NCI-H2029 treated with DMSO at 0.1 percent for 48 hours (cell line): ENCODE data around the gene TIMM50.

ENCODE experiments used
- DNase-seq: peaks from one replicate; lab custom pipeline; 2025; lab: John Stamatoyannopoulos, UW

TIMM50 gene

DNA sequence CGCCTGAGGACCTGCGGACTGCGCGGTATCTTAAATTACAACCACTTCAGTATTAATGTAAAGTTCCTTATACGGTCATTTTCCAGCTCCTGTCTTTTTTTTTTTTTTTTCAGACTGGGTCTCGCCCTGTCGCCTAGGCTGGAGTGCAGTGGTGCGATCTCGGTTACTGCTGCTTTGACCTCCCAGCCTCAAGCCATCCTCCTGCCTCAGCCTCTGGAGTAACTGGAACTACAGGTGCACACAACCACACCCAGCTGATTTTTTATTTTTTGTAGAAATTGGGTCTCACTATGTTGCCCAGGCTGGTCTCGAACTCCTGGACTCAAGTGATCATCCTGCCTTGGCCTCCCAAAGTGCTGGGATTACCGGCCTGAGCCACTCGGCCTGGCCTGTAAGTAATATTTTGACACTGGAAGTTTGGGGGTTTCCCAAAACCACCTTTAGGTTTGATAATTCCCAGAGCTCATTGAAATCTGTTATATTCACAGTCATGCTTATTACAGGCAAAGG is 52.4 kb downstream of the TIMM50 start:
- no peak for DNase-seq

DNA sequence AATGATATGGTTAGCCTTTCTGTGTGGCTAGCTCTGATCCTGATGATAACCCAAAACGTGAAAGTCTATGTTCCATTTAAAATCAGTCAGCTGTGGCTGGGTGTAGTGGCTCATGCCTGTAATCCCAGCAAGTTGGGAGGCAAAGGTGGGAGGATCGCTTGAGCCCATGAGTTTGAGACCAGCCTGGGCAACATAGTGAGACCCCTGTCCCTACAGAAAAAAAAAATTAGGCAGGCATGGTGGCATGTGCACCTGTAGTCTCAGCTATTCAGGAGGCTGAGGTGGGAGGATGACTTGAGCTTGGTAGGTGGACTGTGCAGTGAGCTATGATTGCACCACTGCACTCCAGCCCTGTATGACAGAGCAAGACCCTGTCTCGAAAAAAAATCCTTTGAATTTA is 53.2 kb downstream of the TIMM50 start:
- no peak for DNase-seq

DNA sequence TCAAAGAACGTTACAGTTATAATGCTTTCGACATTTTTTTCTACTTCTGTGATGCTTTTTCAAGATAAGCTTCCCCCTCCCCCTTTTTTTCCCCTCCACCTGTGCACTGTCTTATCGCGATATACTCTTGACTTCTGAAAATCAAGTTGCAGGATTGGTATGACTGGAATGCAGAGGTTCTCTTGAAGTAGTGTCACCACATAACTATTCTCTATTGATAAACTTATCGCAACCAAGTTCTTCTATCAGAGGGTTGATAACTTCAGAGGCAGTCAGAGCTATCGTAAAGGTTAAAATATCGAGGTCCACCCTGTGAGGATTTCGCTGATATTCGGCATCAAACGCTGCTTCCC is 58.5 kb downstream of the TIMM50 start:
- no peak for DNase-seq

DNA sequence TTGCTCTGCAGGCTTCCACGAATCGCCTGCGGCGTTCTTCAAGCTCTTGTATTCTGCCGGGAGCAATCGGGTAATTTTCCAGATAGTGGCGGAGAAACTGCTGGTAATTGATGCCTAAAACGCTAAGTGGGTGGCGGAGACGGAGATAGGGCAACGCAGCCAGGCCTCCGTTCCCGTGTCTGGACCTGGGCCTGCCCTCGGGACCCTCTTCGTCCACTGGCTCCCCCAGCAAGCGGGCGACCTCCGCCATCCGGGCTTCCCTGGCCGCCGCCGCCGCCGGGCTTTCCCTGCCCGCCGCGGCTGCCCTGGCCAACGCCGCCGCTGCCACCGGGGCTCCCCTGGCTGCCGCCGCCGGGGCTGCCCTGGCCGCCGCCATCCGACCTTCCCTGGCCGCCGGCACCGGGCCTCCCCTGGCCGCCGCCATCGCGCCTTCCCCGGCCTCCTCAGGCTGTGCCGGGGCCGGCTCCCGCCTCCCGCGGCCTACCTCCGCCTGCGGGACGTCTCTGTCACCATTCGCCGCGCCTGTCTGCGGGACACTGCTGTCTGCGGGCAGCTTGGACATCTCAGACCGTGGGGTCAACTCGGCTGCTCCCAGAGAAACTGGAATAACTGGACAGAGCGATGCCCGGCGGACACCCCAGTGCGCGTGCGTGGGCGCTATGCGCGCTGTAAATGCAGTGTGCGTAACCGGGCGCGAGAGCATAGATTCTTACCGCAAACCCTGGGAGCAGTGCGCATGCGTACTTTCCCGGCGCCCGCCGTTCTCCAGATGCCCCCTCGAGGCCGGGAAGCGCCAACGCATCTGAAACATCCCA is 59.1 kb downstream of the TIMM50 start, which contains the start of gene EID2:
EID2 (minus strand) TSS at position 644 of the 815 bp plus-strand sequence; CDS start at position 562, 82 bp downstream.
- peak; percentile 86 for DNase-seq

DNA sequence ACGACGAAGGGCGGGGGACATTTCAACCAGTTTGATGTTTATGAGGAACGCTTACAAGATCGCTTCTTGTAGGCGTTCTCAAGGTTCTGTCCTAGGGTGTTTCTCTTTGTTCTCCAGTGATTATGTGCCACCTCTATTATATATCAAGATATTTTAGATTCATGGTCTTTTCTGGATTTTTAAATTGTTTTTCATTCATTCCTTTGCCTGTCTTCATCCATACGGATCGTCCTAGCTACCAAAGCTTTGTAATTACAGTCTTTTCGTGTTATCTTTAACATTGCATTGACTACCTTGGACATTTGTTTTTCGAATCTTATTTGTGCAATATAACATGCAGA is 59.7 kb downstream of the TIMM50 start:
- no peak for DNase-seq
